ENCODE measurements around the gene MYO16.

MYO16 gene

GRCh38 chr13:108789476-108789875, 160.1 kb downstream of the MYO16 start:
- no peak for DNase-seq (ENCODE audit: extremely low read depth in 1 of 2, low read depth in 1 of 2)

- no peak for DNase-seq (ENCODE audit: extremely low read depth in 1 of 2, low read depth in 1 of 2)
These were observed 166.4 kb downstream of the MYO16 start for GRCh38 chr13:108795841-108796240.

DNA sequence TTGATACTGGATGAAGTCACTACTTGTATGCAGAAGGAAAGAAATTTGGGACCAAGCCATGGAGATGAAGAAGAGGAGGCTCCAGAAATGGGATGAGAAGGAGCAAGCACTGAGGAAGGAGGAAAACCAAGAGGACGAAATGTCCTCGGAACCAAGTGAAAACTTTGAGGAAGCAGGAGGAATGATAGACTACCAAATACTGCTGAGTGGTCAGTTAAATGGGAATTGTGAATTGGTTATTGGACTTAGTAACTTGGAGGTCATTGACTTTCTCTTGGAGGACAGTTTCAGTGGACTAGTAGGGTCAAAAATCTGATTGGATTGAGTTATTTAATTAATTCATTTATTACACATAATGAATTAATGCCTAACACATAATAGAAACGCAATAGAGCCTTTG, 167.9 kb downstream of the MYO16 start:
- no peak for DNase-seq (ENCODE audit: extremely low read depth in 1 of 2, low read depth in 1 of 2)

- no peak for DNase-seq (ENCODE audit: extremely low read depth in 1 of 2, low read depth in 1 of 2)
These were observed 178.4 kb downstream of the MYO16 start for GRCh38 chr13:108807841-108808240.

DNA sequence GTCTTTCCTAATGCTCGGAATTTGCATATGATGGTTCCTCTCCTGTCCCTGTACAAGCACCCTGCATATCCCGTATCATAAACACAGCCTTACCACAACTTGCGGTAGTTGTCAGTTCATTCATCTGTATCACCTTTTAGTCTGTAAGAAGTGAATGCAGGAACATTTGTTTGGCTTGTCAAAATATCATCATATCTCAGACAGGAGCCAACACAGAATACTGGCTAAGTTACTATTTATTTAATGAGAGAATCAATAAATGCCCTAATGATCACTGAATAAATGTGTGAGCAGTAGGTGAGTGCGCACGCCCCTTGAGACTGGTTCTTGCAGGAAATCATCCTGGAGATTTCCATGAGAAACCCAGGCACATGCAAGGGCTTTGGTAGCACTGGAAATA, 182.8 kb downstream of the MYO16 start:
- no peak for DNase-seq (ENCODE audit: extremely low read depth in 1 of 2, low read depth in 1 of 2)

GRCh38 chr13:108812661-108813060, 183.2 kb downstream of the MYO16 start:
- DNase-seq (ENCODE audit: extremely low read depth in 1 of 2, low read depth in 1 of 2): no peak

- no peak for DNase-seq (ENCODE audit: extremely low read depth in 1 of 2, low read depth in 1 of 2)
These were observed 184.3 kb downstream of the MYO16 start for GRCh38 chr13:108813587-108814170.

DNA sequence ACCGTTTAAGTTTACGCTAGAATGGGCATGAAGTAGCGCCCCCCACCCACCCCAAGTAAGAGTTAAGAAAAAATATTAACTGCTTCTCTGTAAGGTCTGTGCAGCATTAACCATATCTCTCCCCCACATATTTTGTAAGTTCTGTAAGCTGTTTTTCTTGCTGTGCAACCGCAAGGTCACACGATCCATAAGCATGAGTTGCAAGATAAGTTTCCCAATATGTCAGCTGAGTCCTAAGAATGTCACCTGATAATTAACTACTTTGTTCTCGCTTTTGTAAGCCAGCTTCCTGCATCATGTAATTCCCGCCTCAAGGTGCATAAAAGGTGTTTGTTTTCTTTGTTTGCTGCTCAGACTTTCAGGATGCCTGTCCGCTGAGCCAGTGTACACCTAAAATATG, 187.0 kb downstream of the MYO16 start:
- no peak for DNase-seq (ENCODE audit: extremely low read depth in 1 of 2, low read depth in 1 of 2)

- DNase-seq (ENCODE audit: extremely low read depth in 1 of 2, low read depth in 1 of 2): no peak
These were observed 198.2 kb downstream of the MYO16 start for GRCh38 chr13:108827646-108828045.

- no peak for DNase-seq (ENCODE audit: extremely low read depth in 1 of 2, low read depth in 1 of 2)
These were observed 198.8 kb downstream of the MYO16 start for GRCh38 chr13:108828086-108828815.

- DNase-seq (ENCODE audit: extremely low read depth in 1 of 2, low read depth in 1 of 2): no peak
These were observed 201.5 kb downstream of the MYO16 start for GRCh38 chr13:108830916-108831315.

- no peak for DNase-seq (ENCODE audit: extremely low read depth in 1 of 2, low read depth in 1 of 2)
These were observed 204.1 kb downstream of the MYO16 start for GRCh38 chr13:108833531-108833930.

DNA sequence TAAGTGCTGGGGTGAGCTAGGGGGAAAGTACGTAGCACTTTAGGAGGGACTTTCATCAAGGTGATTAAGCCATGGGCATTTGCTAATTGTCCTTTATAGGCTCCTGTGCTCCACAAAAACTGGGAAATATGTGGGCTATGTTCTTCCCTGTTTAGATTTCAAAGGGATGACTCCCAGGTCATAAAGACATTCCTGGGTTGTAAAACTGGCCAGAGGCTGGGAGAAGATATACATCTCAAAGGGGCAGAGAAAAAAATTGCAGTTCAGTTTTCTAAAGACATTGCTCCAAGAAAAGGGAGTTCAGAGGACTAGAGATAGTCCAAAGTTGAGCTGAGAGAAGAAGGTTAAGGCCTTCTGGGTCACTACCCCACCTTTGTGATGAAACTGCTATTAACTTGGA, 204.8 kb downstream of the MYO16 start:
- DNase-seq (ENCODE audit: extremely low read depth in 1 of 2, low read depth in 1 of 2): no peak

DNA sequence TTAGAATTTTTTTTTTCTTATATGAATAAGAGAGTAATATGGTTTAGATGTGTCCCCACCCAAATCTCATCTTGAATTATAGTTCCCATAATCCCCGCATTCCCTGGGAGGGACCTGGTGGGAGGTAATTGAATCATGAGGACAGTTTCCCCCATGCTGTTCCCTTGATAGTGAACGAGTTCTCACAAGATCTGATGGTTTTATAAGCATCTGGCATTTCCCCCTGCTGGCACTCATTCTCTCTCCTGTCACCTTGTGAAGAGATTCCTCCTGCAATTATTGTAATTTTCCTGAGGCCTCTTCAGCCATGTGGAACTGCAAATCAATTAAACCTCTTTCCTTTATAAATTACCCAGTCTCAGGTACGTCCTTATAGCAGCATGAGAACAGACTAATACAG, 205.7 kb downstream of the MYO16 start:
- no peak for DNase-seq (ENCODE audit: extremely low read depth in 1 of 2, low read depth in 1 of 2)

- no peak for DNase-seq (ENCODE audit: extremely low read depth in 1 of 2, low read depth in 1 of 2)
These were observed 221.3 kb downstream of the MYO16 start for GRCh38 chr13:108850691-108851090.

- DNase-seq (ENCODE audit: extremely low read depth in 1 of 2, low read depth in 1 of 2): no peak
These were observed 222.2 kb downstream of the MYO16 start for GRCh38 chr13:108851660-108852059.

DNA sequence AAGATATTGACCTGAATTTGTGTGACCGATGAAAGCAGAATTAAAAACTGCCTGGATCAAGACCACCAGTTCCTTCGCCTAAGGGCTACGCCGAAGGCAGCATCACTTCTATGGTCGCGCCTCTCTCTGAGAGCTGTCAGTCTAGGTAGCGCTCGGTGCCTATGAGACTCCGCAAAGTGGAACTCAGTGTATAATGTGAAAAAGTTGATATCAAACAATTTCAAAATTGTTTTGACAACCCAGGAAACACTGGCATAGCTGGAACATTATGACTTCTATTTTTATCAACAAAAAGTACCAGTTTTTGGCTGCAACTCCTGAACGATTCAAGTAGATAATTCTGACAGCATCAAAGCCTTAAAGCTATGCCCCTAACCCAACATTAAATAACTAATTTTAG, 223.6 kb downstream of the MYO16 start:
- DNase-seq (ENCODE audit: extremely low read depth in 1 of 2, low read depth in 1 of 2): no peak

GRCh38 chr13:108855737-108856387, 226.5 kb downstream of the MYO16 start:
- no peak for DNase-seq (ENCODE audit: extremely low read depth in 1 of 2, low read depth in 1 of 2)

DNA sequence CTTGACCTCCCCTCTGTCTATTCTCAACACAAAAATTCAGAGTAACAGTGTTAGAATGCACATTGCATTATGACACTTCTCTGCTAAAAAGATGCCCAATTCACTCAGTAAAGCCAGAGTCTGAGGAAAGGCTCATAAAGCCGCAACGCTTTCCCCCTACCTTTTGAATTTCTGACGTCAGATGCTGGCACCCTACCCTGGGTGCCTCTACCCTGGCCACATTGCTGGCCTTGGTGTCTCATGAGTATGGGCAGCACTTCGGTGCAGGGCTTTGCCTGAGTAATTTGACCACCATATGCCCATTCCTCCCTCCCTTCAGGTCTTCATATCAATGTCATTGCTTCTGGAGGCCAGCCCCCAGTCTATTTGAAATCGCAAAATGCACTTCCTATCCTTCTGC, 229.3 kb downstream of the MYO16 start:
- no peak for DNase-seq (ENCODE audit: extremely low read depth in 1 of 2, low read depth in 1 of 2)

DNA sequence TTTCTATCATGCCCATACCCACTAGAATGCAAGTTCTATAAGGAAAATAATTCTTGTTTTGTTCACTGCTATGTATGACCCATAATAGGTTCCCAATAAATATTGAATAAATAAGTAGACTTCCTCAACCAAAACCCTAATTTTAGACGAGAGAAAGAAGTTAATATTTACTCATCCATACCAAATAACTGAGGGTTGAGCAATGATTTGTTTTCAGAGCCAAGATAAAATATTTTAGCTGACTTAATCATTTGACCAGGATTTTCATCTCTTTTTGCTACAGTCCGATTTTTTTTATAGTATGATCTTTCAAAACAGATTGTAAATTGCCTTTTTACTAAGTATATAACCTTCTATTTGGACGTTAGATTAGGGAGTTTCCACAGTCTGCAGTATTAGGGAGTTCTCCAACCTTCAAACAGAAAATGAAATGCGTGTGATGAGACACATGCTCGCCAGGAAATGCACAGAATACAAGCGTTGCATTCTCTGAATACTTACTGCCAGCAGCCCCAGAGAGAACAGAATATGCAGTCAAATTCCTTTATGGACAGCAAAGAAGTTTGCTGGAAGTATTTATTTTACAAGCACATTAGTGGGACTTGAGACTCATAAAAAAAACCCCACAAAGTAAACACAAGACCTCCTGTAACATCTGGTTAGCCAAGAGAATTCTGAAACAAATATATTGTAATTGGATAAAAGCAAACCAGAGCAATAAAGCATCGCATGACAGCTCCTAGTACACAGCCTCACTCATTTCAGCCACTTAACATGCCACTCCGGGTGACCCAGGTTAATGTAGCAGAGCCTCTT, 230.0 kb downstream of the MYO16 start:
- no peak for DNase-seq (ENCODE audit: extremely low read depth in 1 of 2, low read depth in 1 of 2)

- DNase-seq (ENCODE audit: extremely low read depth in 1 of 2, low read depth in 1 of 2): no peak
These were observed 231.0 kb downstream of the MYO16 start for GRCh38 chr13:108860418-108860817.

All from stimulated activated CD8-positive, alpha-beta memory T cell treated with anti-CD3 and anti-CD28 coated beads, Interleukin-7, amount 100 ng/mL, for 48 hours (primary cell).